Skin epidermis (tissue), 12 donors: ENCODE measurements around the gene GNAL.
"Not testable (repeated sequence)": the region's sequence is repeated elsewhere in the genome, so short reads cannot be mapped to it uniquely, and the experiment has no call there.

ENCODE experiments used
- H3K27ac ChIP-seq, 21 experiments: fragments of 200-600 bp; sonication (generic) in 11 of 21; one replicate each; pipeline ENCODE4 v1.5.0; 2020; ENCODE audit warnings: mild to moderate bottlenecking in 3 of 21, inconsistent platforms in 2 of 21, moderate library complexity in 2 of 21
- H3K4me3 ChIP-seq, 7 experiments: fragments of 200-600 bp; sonication (generic) in 2 of 7; one replicate each; pipeline ENCODE4 v1.5.0; 2020; ENCODE audit warnings: inconsistent platforms in 2 of 7, mild to moderate bottlenecking in 2 of 7, moderate library complexity in 1 of 7

Gene GNAL

GRCh38 chr18:11668441-11669169 is 20.5 kb upstream of the GNAL start:
- Histone ChIP-seq H3K4me3 (no peak overlapping the region), H3K27ac (no peak overlapping the region)

GRCh38 chr18:11669271-11669947 is 19.7 kb upstream of the GNAL start:
- Histone ChIP-seq H3K4me3 (no peak overlapping the region), H3K27ac (peak overlapping the region in 10 of 21 experiments; percentile 11 to 55 (median 37))

- Histone ChIP-seq H3K4me3 (no peak overlapping the region), H3K27ac (peak overlapping the region in 1 of 21 experiments; percentile 34)
Measured at GRCh38 chr18:11669948-11670275, 19.2 kb upstream of the GNAL start.

- Histone ChIP-seq H3K27ac (no peak overlapping the region), H3K4me3 (no peak overlapping the region)
Measured at GRCh38 chr18:11671156-11671555, 17.9 kb upstream of the GNAL start.

GRCh38 chr18:11672198-11672597 is 16.9 kb upstream of the GNAL start:
- Histone ChIP-seq H3K4me3 (no peak overlapping the region), H3K27ac (no peak overlapping the region)

GRCh38 chr18:11672846-11673454 is 16.1 kb upstream of the GNAL start:
- H3K4me3 ChIP-seq: no peak overlapping the region
- no peak overlapping the region for H3K27ac ChIP-seq

GRCh38 chr18:11673560-11673959 is 15.5 kb upstream of the GNAL start:
- no peak overlapping the region for H3K4me3 ChIP-seq
- H3K27ac ChIP-seq: peak overlapping the region in 1 of 21 experiments; percentile 27

- Histone ChIP-seq H3K27ac (peak overlapping the region in 1 of 21 experiments; percentile 27), H3K4me3 (no peak overlapping the region)
Measured at GRCh38 chr18:11674119-11674518, 14.9 kb upstream of the GNAL start.

- Histone ChIP-seq H3K27ac (no peak overlapping the region), H3K4me3 (no peak overlapping the region)
Measured at GRCh38 chr18:11676386-11676785, 12.7 kb upstream of the GNAL start.

- no peak overlapping the region for H3K27ac ChIP-seq
- H3K4me3 ChIP-seq: no peak overlapping the region
Measured at GRCh38 chr18:11676867-11677266, 12.2 kb upstream of the GNAL start.

GRCh38 chr18:11678211-11678610 is 10.9 kb upstream of the GNAL start:
- Histone ChIP-seq H3K27ac (no peak overlapping the region), H3K4me3 (no peak overlapping the region)

GRCh38 chr18:11689669-11690565 is 853 bp downstream of the GNAL start:
- H3K4me3 ChIP-seq: peak overlapping the region; percentile 34 to 69 (median 44)
- H3K27ac ChIP-seq: peak overlapping the region in 14 of 21 experiments; percentile 2 to 87 (median 67)

GRCh38 chr18:11690660-11691059 is 1.6 kb downstream of the GNAL start:
- H3K27ac ChIP-seq, H3K4me3 ChIP-seq: not testable (repeated sequence)

GRCh38 chr18:11695736-11696135 is 6.7 kb downstream of the GNAL start:
- Histone ChIP-seq H3K27ac (no peak overlapping the region), H3K4me3 (no peak overlapping the region)

GRCh38 chr18:11696451-11696850 is 7.4 kb downstream of the GNAL start:
- Histone ChIP-seq H3K4me3 (no peak overlapping the region), H3K27ac (no peak overlapping the region)

GRCh38 chr18:11700876-11701275 is 11.8 kb downstream of the GNAL start:
- Histone ChIP-seq H3K4me3 (no peak overlapping the region), H3K27ac (no peak overlapping the region)

- H3K4me3 ChIP-seq: no peak overlapping the region
- no peak overlapping the region for H3K27ac ChIP-seq
Measured at GRCh38 chr18:11710578-11710977, 21.5 kb downstream of the GNAL start.

- Histone ChIP-seq H3K27ac (no peak overlapping the region), H3K4me3 (no peak overlapping the region)
Measured at GRCh38 chr18:11713756-11714155, 24.7 kb downstream of the GNAL start.

GRCh38 chr18:11714244-11714918 is 25.3 kb downstream of the GNAL start:
- no peak overlapping the region for H3K4me3 ChIP-seq
- no peak overlapping the region for H3K27ac ChIP-seq
